AG09309 (cell line): ENCODE data around the gene RETN.

ENCODE experiments used
- DNase-seq: peaks from one replicate; pipeline ENCODE4 v3.0.0-alpha.2; 2010; ENCODE audit warnings: low read depth
- H3K4me3 ChIP-seq: 2 replicates; pipeline ENCODE4 v1.5.1; 2011; ENCODE audit warnings: mild to moderate bottlenecking, low read depth, low read length, moderate library complexity; ENCODE audit not compliant: control insufficient read depth
- TF ChIP-seq, protein P1 (sequence below): IDR thresholded peaks from 2 replicates; pipeline ENCODE4 v1.5.1; 2011; ENCODE audit warnings: mild to moderate bottlenecking, low read depth, low read length, inconsistent platforms; ENCODE audit not compliant: insufficient read depth, control insufficient read depth; ENCODE audit errors: missing control alignments

RETN gene, protein sequence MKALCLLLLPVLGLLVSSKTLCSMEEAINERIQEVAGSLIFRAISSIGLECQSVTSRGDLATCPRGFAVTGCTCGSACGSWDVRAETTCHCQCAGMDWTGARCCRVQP

DNA sequence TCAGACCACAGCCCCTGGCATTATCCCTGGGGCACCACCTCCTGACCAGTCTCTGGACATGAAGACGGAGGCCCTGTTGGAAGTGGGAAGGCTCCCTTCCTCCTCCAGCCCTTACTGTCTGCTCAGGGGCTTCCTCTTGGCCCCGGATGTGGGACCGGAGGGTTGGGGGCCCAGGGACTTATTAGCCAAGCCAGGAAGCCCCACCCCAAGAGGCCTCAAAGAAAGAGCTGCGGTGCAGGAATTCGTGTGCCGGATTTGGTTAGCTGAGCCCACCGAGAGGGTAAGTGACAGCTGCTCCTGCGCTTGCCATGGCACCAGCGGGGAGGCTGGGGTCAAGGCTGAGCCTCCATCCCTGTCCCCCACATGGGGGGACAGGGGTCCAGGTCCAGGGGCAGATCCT is at the start of gene RETN:
RETN (plus strand) TSS at position 208 of the 400 bp plus-strand sequence. CDS start 278 bp downstream, outside the sequence.
- H3K4me3 ChIP-seq: no peak within 1 kb of the TSS
- TF ChIP-seq, protein P1, sequence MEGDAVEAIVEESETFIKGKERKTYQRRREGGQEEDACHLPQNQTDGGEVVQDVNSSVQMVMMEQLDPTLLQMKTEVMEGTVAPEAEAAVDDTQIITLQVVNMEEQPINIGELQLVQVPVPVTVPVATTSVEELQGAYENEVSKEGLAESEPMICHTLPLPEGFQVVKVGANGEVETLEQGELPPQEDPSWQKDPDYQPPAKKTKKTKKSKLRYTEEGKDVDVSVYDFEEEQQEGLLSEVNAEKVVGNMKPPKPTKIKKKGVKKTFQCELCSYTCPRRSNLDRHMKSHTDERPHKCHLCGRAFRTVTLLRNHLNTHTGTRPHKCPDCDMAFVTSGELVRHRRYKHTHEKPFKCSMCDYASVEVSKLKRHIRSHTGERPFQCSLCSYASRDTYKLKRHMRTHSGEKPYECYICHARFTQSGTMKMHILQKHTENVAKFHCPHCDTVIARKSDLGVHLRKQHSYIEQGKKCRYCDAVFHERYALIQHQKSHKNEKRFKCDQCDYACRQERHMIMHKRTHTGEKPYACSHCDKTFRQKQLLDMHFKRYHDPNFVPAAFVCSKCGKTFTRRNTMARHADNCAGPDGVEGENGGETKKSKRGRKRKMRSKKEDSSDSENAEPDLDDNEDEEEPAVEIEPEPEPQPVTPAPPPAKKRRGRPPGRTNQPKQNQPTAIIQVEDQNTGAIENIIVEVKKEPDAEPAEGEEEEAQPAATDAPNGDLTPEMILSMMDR: no peak
- DNase-seq: no peak

DNA sequence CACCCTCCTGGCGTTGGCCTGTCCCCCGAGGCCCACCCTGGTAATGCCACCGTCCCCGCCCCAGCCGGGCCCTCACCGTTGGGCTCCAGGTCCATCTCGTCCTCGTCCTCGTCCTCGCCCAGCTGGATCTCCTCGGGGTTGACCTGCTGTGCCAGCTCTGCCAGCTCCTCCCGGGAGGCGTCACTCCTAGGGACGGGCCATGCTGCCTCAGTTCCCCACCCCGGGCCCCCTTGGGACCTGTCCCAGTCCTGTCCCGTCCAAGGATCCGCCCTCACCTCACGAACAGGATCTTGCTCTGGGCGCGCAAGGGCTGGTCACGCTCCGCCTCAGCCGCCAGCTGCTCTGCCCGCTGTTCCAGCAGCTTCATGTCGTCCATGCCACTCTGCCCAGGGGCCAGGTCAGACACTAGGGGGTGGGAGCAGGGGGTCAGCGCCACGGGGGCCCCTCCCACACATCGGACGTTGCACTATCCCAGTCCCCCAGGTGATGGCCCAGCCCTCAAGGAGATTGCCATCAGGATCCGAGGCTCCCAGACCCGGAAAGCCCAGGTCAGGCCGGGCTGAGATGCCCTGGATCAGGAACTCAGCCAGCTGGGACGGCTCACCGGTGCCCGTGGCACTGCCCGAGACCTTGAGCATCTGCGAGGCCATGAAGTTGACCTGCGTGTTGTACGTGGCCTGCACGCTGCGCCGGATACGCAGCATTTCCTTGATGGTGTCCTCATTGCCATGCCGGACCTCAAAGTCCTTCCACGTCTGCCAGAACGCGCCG is 49.0 kb upstream of the RETN start:
- DNase-seq: no peak
- no peak overlapping the region for H3K4me3 ChIP-seq
- TF ChIP-seq, protein P1: no peak

DNA sequence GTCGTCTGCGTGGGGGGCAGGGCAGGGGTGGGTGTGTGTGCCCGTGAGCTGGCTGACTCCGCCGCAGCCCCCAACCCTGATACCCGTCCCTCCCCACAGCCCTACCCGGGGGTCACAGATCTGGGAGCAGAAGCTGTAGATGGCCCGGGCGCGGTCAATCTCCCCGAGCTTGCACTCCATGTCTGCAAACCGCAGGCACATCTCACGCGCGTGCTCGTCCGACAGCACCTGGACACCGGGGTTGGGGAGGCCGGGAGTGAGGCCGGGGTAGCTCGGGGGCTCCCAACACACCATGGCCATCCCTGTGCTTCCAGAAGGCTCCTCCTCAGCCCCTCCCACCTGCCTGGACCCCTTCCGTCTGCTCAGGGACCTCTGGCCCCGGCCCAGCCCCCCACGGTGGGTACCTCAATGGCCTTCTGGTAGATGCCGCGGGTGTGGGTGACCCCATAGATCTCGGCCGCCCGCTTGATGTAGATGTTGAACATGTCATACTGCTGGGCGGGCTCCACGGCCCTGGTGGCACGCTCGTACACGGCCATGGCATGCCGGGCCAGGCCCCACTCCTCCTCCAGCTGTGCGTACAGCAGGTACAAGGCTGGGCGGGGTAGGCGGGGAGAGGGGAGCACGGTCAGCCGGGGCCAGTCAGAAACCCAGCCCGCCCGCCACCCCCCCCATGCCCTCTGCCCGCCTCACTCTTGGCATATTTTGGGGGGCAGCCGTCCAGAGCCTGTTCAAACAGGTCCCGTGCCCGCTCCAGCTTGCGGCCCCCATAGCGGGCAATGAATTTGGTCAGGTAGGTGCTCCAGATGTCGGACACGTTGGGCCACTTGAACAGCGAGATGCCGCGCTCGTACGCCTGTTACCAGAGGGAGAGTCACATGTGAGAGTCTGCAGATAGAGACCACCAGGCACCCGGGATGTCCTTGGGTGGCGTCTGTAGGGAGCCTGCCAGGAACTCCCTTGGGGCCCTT is 48.1 kb upstream of the RETN start:
- TF ChIP-seq, protein P1: no peak
- no peak for DNase-seq
- no peak overlapping the region for H3K4me3 ChIP-seq

DNA sequence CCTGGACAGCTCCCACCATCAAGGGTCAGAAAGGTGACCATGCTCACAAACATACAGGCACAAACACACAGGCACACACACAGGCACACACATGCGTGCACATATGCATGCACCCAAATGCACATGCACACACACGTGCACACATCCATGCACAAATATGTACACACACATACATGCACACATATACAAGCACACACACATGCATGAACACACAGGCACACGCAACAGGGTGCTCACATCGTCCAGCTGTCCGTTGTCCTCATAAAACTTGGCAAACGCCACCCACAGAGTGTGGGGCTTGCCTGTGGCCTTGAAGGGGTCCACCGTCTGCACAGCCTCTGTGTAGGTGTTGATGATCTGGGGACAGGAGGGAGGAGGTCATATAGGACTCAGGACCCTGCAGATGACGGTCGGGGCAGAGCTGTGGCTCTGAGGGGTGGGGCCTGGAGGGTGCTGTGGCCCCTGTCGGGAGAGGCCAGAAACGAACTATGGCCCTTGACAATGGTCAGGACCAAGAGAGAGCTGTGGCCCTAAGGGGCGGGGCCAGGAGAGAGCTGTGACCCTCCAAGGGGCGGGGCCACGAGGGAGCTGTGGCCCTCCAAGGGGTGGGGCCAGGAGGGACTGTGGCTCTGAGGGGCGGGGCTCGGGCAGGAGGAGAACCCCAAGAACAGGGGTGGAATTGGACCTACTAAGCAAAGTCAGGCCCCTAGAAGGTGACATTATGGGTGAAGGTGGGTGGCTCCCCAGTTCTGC is 45.7 kb upstream of the RETN start:
- TF ChIP-seq, protein P1: no peak
- no peak overlapping the region for H3K4me3 ChIP-seq
- no peak for DNase-seq

DNA sequence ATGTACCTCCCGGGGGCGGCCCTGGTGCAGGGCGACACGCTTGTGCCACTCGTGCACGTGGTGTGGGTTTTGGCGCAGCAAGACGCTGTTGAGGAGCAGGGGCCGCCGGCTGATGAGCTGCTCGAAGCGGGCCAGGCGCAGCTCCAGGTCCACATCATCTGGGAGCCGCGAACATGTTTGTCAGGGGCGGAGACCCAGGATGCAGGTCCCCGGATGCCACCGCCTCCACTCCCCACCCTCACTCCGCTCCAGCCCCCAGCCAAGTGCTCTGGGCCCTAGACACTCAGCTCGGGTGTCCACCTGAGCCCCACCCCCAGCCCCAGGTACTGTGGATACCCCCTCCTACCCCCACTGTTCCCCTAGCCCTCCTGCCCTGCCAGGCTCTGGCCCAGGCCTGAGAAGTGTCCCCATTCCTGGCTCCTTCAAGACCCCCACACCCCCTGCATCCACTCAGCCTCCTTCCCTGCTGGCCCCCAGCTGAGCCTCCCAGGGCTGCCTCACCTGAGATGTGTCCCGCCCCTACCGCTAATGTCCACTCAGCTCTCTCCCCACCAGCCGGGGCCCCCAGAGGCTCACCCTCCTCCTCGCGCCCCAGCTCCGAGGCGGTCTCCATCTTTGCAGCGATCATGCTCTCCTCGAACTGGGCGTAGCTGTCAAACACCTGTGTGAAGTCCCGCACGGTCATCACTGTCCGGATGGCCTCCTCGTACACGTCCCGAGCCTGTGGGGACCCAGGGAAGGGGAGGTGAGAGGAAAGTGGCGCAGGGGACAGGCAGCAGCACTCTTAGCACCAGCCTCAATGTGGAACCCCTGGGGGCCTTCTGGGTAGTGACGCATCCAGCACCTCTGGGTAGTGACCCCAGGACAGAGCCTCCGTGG is 44.9 kb upstream of the RETN start:
- no peak overlapping the region for H3K4me3 ChIP-seq
- no peak for DNase-seq
- TF ChIP-seq, protein P1: no peak
